ENCODE data around the gene TMEM120A. TPM values are rescaled to one million over a fixed set of nuclear protein-coding genes. Genes with fewer than 3 reads are reported as not detected.

TMEM120A gene
- total RNA-seq, 4 donors from 2014 or later, result 55.2 to 113 (median 79.0) TPM

- TF ChIP-seq CTCF (IDR thresholded peaks at IDR 0.05; ENCODE audit: low read depth), result no peak
These were observed 37.2 kb downstream of the TMEM120A start for GRCh38 chr7:75957021-75957736.

DNA sequence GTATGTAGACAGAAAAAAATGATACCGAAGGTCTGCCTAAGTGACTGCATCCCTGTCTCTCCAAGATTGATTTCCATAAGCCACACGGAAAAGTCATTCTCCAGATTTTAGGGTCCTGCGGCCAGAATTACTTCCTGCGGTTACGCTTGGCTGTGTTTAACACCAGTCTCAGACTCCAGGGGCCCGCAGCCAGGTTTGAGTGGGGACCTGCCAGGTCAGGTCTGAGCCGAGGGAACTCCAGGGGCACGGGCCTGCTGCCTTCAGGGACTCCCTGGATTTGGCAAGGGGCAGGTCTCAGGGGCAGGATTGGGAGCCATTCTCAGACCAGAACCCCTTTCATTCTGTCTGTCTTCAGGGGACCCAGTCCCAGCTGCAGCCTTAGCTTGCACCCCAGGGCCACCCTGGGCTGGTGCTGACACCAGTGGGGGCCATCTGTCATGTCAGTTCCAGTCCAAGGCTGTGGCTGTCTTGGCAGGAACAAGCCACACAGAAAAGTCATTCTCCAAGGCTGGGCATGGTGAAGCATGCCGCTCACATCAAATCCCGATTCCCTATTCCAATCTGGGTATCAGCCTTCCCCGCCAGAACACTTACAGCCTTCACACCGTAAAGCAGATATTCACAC, 39.0 kb downstream of the TMEM120A start:
- TF ChIP-seq CTCF (IDR thresholded peaks at IDR 0.05; ENCODE audit: low read depth), result no peak

- no peak for TF ChIP-seq CTCF (IDR thresholded peaks at IDR 0.05; ENCODE audit: low read depth)
These were observed 40.5 kb downstream of the TMEM120A start for GRCh38 chr7:75953931-75954330.

DNA sequence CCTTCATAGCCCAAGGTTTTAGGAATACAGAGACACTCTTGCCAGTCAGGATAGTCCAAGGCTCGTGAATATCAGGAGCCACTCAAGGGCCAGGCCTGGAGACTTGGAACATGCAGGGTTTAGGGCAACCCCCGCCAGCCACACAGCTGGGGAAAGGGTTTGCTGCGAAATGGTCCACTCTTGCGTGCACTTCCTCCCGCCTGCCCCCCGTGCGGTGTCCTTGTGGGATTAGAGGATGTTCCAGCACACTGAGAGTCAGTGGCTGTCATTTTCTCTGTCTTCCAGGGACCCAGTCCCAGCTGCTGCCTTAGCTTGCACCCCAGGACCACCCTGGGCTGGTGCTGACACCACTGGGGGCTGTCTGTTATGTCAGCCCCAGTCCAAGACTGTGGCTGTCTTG, 41.0 kb downstream of the TMEM120A start:
- TF ChIP-seq CTCF (IDR thresholded peaks at IDR 0.05; ENCODE audit: low read depth), result no peak

DNA sequence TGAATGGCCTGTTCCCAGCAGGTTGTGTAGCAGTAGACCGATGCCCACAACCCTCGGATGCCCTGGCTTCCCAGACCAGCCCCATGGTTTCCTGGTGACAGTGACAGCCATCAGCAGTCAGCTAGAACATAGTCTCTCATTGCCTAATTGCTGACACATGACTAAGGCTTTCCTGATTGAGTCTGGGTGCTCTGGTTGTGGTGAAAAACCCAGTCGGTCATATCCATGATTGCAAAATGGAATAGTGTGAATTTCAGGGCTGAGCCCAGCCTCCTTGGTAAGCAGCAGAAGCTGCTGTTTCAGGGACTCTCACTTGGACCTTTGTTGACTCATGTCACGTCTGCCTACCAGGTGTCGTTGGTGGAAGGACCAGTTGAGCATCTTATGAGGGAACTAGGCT, 42.9 kb downstream of the TMEM120A start:
- no peak for TF ChIP-seq CTCF (IDR thresholded peaks at IDR 0.05; ENCODE audit: low read depth)

DNA sequence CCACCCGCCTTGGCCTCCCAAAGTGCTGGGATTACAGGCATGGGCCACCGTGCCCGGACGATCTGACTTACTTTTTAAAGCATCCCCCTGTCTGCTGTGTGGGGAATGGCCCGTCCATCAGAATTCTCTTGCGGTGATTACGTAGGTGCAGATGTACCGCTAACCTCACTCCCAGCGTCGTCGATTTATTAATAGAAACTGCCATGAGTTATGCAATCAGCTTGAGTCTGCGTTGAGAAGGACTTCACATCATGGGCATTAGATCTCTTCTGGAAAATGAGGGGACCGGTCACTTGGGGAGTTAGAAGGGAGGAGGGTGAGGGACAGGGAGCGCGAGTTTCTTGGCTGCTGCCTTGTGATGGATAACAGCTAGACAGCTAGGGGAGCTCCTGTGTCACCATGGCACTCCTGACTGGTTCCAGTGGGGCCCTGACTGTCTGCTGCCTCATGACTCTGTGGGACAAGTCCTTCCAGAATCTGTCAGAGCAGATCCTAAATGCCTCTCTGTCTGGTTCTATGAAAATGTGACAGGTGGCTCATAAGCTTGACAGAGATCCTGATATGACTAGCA, 44.2 kb downstream of the TMEM120A start:
- no peak for TF ChIP-seq CTCF (IDR thresholded peaks at IDR 0.05; ENCODE audit: low read depth)

GRCh38 chr7:75948179-75948578, 46.2 kb downstream of the TMEM120A start:
- no peak for TF ChIP-seq CTCF (IDR thresholded peaks at IDR 0.05; ENCODE audit: low read depth)

Measured in subcutaneous adipose tissue (tissue), 4 donors.